GM23338 (cell line): ENCODE results near the gene CNTNAP2. TPM values are rescaled to one million over a fixed set of nuclear protein-coding genes. Genes with fewer than 3 reads are reported as not detected.

Source experiments
- ATAC-seq: fragments of 200-7000 bp; cut with Tn5 transposase; 3 replicates; pipeline ENCODE4 v1.9.1; 2020
- DNase-seq: peaks from one replicate; pipeline ENCODE4 v3.0.0-alpha.2; 2015; ENCODE audit warnings: low spot score
- H2AFZ ChIP-seq: fragments of 200-600 bp; sonication (generic); 2 replicates; pipeline ENCODE4 v1.8.0; 2016; ENCODE audit warnings: antibody characterized with exemption, mild to moderate bottlenecking, moderate library complexity
- H3F3A ChIP-seq: fragments of 200-600 bp; sonication (generic); replicated peaks from 2 replicates; pipeline ENCODE4 v1.8.0; 2017; ENCODE audit warnings: antibody characterized with exemption, mixed run types, low read depth
- H3K27ac ChIP-seq: fragments of 200-600 bp; sonication (generic); 2 replicates; pipeline ENCODE4 v1.6.1; 2016; ENCODE audit warnings: low read depth
- H3K27me3 ChIP-seq: fragments of 200-600 bp; sonication (generic); 2 replicates; pipeline ENCODE4 v1.8.0; 2016; ENCODE audit warnings: mild to moderate bottlenecking, mixed run types, moderate library complexity; ENCODE audit not compliant: insufficient read depth
- H3K36me3 ChIP-seq: fragments of 200-600 bp; sonication (generic); 2 replicates; pipeline ENCODE4 v1.8.0; 2016; ENCODE audit warnings: mild to moderate bottlenecking; ENCODE audit not compliant: insufficient read depth
- H3K4me1 ChIP-seq: fragments of 200-600 bp; sonication (generic); 2 replicates; pipeline ENCODE4 v1.8.0; 2016; ENCODE audit warnings: mild to moderate bottlenecking, moderate library complexity; ENCODE audit not compliant: insufficient read depth
- H3K4me2 ChIP-seq: fragments of 200-600 bp; sonication (generic); 2 replicates; pipeline ENCODE4 v1.7.1; 2017; ENCODE audit warnings: mixed run types
- H3K4me3 ChIP-seq: fragments of 200-600 bp; sonication (generic); 2 replicates; pipeline ENCODE4 v1.6.1; 2016; ENCODE audit warnings: mixed run types
- H3K79me2 ChIP-seq: fragments of 200-600 bp; sonication (generic); replicated peaks from 2 replicates; pipeline ENCODE4 v1.8.0; 2017; ENCODE audit warnings: mild to moderate bottlenecking; ENCODE audit not compliant: insufficient read depth
- H3K9me2 ChIP-seq: fragments of 200-600 bp; sonication (generic); 2 replicates; pipeline ENCODE4 v1.8.0; 2017; ENCODE audit not compliant: insufficient read depth
- H4K20me1 ChIP-seq: fragments of 200-600 bp; sonication (generic); replicated peaks from 2 replicates; pipeline ENCODE4 v1.8.0; 2017; ENCODE audit warnings: mild to moderate bottlenecking; ENCODE audit not compliant: insufficient read depth
- H3K27ac Mint-ChIP-seq: 2 replicates; pipeline ENCODE4 v1.8.0; 2020; ENCODE audit warnings: inconsistent platforms, mild to moderate bottlenecking, moderate library complexity, mixed read lengths
- H3K27me3 Mint-ChIP-seq: 3 replicates; pipeline ENCODE4 v1.8.0; 2022; ENCODE audit warnings: low read depth, mild to moderate bottlenecking, moderate library complexity, mixed read lengths, inconsistent platforms; ENCODE audit not compliant: insufficient read depth, poor library complexity
- H3K36me3 Mint-ChIP-seq: 3 replicates; pipeline ENCODE4 v1.8.0; 2021; ENCODE audit warnings: low read depth, mild to moderate bottlenecking, inconsistent platforms, moderate library complexity, mixed read lengths
- H3K4me1 Mint-ChIP-seq: 3 replicates; pipeline ENCODE4 v1.8.0; 2020; ENCODE audit warnings: mild to moderate bottlenecking, inconsistent platforms, mixed read lengths
- H3K4me3 Mint-ChIP-seq: 3 replicates; pipeline ENCODE4 v1.8.0; 2021; ENCODE audit warnings: moderate library complexity, mild to moderate bottlenecking, inconsistent platforms, mixed read lengths
- H3K9me3 Mint-ChIP-seq: 3 replicates; pipeline ENCODE4 v1.8.0; 2020; ENCODE audit warnings: moderate library complexity, mild to moderate bottlenecking, inconsistent platforms, mixed read lengths
- CREB1 ChIP-seq: fragments of 250-450 bp; sonication (Bioruptor Pico); IDR thresholded peaks from 2 replicates; pipeline ENCODE4 v1.5.0; 2020; ENCODE audit warnings: low read depth, mild to moderate bottlenecking, moderate library complexity
- EZH2 ChIP-seq: fragments of 200-600 bp; sonication (generic); IDR thresholded peaks from one replicate; pipeline ENCODE4 v1.8.0; 2017; ENCODE audit warnings: antibody characterized with exemption, mild to moderate bottlenecking, low read depth; ENCODE audit not compliant: unreplicated experiment
- EZH2phosphoT487 ChIP-seq: fragments of 200-600 bp; sonication (generic); IDR thresholded peaks from one replicate; pipeline ENCODE4 v1.8.1; 2018; ENCODE audit warnings: antibody characterized with exemption; ENCODE audit not compliant: unreplicated experiment
- JUNB ChIP-seq: IDR thresholded peaks from one replicate; pipeline ENCODE4 v1.6.1; 2016; ENCODE audit warnings: antibody characterized with exemption; ENCODE audit not compliant: unreplicated experiment
- NANOG ChIP-seq: IDR thresholded peaks from 2 replicates; pipeline ENCODE4 v1.6.1; 2016; ENCODE audit warnings: antibody characterized with exemption, borderline replicate concordance
- POLR2AphosphoS5 ChIP-seq: IDR thresholded peaks from 2 replicates; pipeline ENCODE4 v1.6.1; 2016; ENCODE audit warnings: antibody characterized with exemption, low read depth
- STAT1 ChIP-seq: IDR thresholded peaks from one replicate; pipeline ENCODE4 v1.6.1; 2016; ENCODE audit warnings: antibody characterized with exemption; ENCODE audit not compliant: unreplicated experiment
- ZNF114 ChIP-seq: fragments of 250-450 bp; sonication (Bioruptor Pico); IDR thresholded peaks from 2 replicates; pipeline ENCODE4 v1.5.0; 2020; ENCODE audit warnings: mild to moderate bottlenecking, moderate library complexity
- ZNF331 ChIP-seq: fragments of 250-450 bp; sonication (Bioruptor Pico); IDR thresholded peaks from 2 replicates; pipeline ENCODE4 v1.5.0; 2020; ENCODE audit warnings: low read depth, mild to moderate bottlenecking, moderate library complexity
- polyA plus RNA-seq: library from polyadenylated mRNA; unstranded; fragments of >200 nt; fragmentation: Nextera tagmentation; extraction: Ambion mirVana; gene quantifications from 2 replicates; pipeline ENCODE4 v1.2.1, GENCODE V29; 2016
- total RNA-seq: library from RNA; depleted of rRNA; stranded (reverse); fragments of >200 nt; shearing (Covaris generic); gene quantifications from 2 replicates; pipeline ENCODE4 v1.2.3, GENCODE V29; 2014
- TF ChIP-seq, protein P1 (sequence below): IDR thresholded peaks from 2 replicates; pipeline ENCODE4 v1.6.1; 2016; ENCODE audit warnings: antibody characterized with exemption
- TF ChIP-seq, protein P2 (sequence below): IDR thresholded peaks from one replicate; pipeline ENCODE4 v1.6.1; 2018; ENCODE audit warnings: antibody characterized with exemption; ENCODE audit not compliant: unreplicated experiment
- TF ChIP-seq, protein P3 (sequence below): fragments of 250-450 bp; sonication (Bioruptor Pico); IDR thresholded peaks from 2 replicates; pipeline ENCODE4 v1.5.0; 2020; ENCODE audit warnings: mild to moderate bottlenecking, moderate library complexity
- TF ChIP-seq, protein P4 (sequence below), 2 experiments: fragments of 200-600 bp in 1 of 2; sonication (generic) in 1 of 2; conservative IDR thresholded peaks; 2 replicates each; pipeline versions ENCODE4 v1.5.1 to v1.6.1; 2016 to 2017; ENCODE audit warnings: antibody characterized with exemption in 2 of 2, low read depth in 2 of 2, mild to moderate bottlenecking in 2 of 2, moderate library complexity in 1 of 2

Gene CNTNAP2
- total and polyA plus RNA-seq, 2 experiments from 2014 or later: 38.2 to 61.3 TPM

DNA sequence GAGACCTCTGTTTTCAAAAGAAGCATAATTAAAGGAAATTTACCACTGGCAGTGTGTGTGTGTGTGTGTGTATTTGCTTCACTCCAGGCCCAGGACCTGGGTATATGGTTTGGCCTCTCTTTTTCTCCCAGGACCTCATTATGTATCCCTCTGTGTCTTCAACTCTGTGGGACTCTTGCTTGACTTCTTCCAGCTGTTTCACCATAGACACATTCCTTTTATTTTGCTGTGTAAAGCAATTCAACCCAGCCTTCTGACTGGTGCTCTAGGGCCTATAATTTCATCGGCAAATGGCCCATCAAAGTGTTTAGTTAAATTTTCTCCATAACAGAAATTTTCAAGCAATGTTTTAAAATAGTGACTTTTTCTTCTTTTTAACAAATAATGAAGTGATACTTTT lies 954.3 kb downstream of the CNTNAP2 start:
- H3K9me2 ChIP-seq: no peaks in the 10 kb centered on the region
- H3K27ac Mint-ChIP-seq: no peak overlapping the region

More for the DNA sequence above, 954.3 kb downstream of the CNTNAP2 start:
- no peak for DNase-seq
- H3K4me3 Mint-ChIP-seq: no peak overlapping the region
- H3K27ac ChIP-seq: no peak overlapping the region
- no peak for ATAC-seq
- H3K27me3 Mint-ChIP-seq: peaks cover 6% of the 10 kb centered on the region
- H3F3A ChIP-seq: no peaks in the 10 kb centered on the region
- no peak overlapping the region for H3K4me3 ChIP-seq
- H3K4me2 ChIP-seq: no peak overlapping the region
- H4K20me1 ChIP-seq: no peaks in the 10 kb centered on the region
- H3K9me3 Mint-ChIP-seq: peaks cover 22% of the 10 kb centered on the region
- H3K27me3 ChIP-seq: no peaks in the 10 kb centered on the region
- H3K36me3 Mint-ChIP-seq: no peaks in the 10 kb centered on the region; the same call in 1 of the 3 replicates
- no peak overlapping the region for H2AFZ ChIP-seq
- H3K79me2 ChIP-seq: no peaks in the 10 kb centered on the region
- H3K36me3 ChIP-seq: no peaks in the 10 kb centered on the region
- TF ChIP-seq, protein P1, sequence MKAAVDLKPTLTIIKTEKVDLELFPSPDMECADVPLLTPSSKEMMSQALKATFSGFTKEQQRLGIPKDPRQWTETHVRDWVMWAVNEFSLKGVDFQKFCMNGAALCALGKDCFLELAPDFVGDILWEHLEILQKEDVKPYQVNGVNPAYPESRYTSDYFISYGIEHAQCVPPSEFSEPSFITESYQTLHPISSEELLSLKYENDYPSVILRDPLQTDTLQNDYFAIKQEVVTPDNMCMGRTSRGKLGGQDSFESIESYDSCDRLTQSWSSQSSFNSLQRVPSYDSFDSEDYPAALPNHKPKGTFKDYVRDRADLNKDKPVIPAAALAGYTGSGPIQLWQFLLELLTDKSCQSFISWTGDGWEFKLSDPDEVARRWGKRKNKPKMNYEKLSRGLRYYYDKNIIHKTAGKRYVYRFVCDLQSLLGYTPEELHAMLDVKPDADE: no peak
- TF ChIP-seq ZNF114 (CRISPR knock-in tag): no peak
- no peak for TF ChIP-seq CREB1
- no peak for TF ChIP-seq JUNB
- no peak for TF ChIP-seq NANOG
- TF ChIP-seq, protein P2, sequence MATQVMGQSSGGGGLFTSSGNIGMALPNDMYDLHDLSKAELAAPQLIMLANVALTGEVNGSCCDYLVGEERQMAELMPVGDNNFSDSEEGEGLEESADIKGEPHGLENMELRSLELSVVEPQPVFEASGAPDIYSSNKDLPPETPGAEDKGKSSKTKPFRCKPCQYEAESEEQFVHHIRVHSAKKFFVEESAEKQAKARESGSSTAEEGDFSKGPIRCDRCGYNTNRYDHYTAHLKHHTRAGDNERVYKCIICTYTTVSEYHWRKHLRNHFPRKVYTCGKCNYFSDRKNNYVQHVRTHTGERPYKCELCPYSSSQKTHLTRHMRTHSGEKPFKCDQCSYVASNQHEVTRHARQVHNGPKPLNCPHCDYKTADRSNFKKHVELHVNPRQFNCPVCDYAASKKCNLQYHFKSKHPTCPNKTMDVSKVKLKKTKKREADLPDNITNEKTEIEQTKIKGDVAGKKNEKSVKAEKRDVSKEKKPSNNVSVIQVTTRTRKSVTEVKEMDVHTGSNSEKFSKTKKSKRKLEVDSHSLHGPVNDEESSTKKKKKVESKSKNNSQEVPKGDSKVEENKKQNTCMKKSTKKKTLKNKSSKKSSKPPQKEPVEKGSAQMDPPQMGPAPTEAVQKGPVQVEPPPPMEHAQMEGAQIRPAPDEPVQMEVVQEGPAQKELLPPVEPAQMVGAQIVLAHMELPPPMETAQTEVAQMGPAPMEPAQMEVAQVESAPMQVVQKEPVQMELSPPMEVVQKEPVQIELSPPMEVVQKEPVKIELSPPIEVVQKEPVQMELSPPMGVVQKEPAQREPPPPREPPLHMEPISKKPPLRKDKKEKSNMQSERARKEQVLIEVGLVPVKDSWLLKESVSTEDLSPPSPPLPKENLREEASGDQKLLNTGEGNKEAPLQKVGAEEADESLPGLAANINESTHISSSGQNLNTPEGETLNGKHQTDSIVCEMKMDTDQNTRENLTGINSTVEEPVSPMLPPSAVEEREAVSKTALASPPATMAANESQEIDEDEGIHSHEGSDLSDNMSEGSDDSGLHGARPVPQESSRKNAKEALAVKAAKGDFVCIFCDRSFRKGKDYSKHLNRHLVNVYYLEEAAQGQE: no peak
- TF ChIP-seq, protein P3, sequence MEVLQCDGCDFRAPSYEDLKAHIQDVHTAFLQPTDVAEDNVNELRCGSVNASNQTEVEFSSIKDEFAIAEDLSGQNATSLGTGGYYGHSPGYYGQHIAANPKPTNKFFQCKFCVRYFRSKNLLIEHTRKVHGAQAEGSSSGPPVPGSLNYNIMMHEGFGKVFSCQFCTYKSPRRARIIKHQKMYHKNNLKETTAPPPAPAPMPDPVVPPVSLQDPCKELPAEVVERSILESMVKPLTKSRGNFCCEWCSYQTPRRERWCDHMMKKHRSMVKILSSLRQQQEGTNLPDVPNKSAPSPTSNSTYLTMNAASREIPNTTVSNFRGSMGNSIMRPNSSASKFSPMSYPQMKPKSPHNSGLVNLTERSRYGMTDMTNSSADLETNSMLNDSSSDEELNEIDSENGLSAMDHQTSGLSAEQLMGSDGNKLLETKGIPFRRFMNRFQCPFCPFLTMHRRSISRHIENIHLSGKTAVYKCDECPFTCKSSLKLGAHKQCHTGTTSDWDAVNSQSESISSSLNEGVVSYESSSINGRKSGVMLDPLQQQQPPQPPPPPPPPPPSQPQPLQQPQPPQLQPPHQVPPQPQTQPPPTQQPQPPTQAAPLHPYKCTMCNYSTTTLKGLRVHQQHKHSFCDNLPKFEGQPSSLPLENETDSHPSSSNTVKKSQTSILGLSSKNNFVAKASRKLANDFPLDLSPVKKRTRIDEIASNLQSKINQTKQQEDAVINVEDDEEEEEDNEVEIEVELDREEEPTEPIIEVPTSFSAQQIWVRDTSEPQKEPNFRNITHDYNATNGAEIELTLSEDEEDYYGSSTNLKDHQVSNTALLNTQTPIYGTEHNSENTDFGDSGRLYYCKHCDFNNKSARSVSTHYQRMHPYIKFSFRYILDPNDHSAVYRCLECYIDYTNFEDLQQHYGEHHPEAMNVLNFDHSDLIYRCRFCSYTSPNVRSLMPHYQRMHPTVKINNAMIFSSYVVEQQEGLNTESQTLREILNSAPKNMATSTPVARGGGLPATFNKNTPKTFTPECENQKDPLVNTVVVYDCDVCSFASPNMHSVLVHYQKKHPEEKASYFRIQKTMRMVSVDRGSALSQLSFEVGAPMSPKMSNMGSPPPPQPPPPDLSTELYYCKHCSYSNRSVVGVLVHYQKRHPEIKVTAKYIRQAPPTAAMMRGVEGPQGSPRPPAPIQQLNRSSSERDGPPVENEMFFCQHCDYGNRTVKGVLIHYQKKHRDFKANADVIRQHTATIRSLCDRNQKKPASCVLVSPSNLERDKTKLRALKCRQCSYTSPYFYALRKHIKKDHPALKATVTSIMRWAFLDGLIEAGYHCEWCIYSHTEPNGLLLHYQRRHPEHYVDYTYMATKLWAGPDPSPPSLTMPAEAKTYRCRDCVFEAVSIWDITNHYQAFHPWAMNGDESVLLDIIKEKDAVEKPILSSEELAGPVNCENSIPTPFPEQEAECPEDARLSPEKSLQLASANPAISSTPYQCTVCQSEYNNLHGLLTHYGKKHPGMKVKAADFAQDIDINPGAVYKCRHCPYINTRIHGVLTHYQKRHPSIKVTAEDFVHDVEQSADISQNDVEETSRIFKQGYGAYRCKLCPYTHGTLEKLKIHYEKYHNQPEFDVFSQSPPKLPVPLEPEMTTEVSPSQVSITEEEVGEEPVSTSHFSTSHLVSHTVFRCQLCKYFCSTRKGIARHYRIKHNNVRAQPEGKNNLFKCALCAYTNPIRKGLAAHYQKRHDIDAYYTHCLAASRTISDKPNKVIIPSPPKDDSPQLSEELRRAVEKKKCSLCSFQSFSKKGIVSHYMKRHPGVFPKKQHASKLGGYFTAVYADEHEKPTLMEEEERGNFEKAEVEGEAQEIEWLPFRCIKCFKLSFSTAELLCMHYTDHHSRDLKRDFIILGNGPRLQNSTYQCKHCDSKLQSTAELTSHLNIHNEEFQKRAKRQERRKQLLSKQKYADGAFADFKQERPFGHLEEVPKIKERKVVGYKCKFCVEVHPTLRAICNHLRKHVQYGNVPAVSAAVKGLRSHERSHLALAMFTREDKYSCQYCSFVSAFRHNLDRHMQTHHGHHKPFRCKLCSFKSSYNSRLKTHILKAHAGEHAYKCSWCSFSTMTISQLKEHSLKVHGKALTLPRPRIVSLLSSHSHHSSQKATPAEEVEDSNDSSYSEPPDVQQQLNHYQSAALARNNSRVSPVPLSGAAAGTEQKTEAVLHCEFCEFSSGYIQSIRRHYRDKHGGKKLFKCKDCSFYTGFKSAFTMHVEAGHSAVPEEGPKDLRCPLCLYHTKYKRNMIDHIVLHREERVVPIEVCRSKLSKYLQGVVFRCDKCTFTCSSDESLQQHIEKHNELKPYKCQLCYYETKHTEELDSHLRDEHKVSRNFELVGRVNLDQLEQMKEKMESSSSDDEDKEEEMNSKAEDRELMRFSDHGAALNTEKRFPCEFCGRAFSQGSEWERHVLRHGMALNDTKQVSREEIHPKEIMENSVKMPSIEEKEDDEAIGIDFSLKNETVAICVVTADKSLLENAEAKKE (CRISPR knock-in tag): no peak
- TF ChIP-seq EZH2: no peak
- no peak for TF ChIP-seq ZNF331 (CRISPR knock-in tag)
- TF ChIP-seq EZH2phosphoT487: no peak
- TF ChIP-seq POLR2AphosphoS5: no peak
- TF ChIP-seq, protein P4, sequence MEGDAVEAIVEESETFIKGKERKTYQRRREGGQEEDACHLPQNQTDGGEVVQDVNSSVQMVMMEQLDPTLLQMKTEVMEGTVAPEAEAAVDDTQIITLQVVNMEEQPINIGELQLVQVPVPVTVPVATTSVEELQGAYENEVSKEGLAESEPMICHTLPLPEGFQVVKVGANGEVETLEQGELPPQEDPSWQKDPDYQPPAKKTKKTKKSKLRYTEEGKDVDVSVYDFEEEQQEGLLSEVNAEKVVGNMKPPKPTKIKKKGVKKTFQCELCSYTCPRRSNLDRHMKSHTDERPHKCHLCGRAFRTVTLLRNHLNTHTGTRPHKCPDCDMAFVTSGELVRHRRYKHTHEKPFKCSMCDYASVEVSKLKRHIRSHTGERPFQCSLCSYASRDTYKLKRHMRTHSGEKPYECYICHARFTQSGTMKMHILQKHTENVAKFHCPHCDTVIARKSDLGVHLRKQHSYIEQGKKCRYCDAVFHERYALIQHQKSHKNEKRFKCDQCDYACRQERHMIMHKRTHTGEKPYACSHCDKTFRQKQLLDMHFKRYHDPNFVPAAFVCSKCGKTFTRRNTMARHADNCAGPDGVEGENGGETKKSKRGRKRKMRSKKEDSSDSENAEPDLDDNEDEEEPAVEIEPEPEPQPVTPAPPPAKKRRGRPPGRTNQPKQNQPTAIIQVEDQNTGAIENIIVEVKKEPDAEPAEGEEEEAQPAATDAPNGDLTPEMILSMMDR (conservative IDR thresholded peaks at IDR 0.05; ENCODE audit: low read depth in 2 of 2): no peak
- TF ChIP-seq STAT1: no peak
- H3K4me1 Mint-ChIP-seq: peaks cover 5% of the 10 kb centered on the region; the same call in 1 of the 3 replicates
- H3K4me1 ChIP-seq: no peaks in the 10 kb centered on the region
